ENCODE data around the gene FLCN. TPM values are rescaled to one million over a fixed set of nuclear protein-coding genes. Genes with fewer than 3 reads are reported as not detected.

Gene FLCN
- total and polyA plus RNA-seq, 2 of the 13 experiments (the other 11 are each of a cell fraction or from before 2014, with no cell fraction given) = 16.6 to 24.9 TPM

DNA sequence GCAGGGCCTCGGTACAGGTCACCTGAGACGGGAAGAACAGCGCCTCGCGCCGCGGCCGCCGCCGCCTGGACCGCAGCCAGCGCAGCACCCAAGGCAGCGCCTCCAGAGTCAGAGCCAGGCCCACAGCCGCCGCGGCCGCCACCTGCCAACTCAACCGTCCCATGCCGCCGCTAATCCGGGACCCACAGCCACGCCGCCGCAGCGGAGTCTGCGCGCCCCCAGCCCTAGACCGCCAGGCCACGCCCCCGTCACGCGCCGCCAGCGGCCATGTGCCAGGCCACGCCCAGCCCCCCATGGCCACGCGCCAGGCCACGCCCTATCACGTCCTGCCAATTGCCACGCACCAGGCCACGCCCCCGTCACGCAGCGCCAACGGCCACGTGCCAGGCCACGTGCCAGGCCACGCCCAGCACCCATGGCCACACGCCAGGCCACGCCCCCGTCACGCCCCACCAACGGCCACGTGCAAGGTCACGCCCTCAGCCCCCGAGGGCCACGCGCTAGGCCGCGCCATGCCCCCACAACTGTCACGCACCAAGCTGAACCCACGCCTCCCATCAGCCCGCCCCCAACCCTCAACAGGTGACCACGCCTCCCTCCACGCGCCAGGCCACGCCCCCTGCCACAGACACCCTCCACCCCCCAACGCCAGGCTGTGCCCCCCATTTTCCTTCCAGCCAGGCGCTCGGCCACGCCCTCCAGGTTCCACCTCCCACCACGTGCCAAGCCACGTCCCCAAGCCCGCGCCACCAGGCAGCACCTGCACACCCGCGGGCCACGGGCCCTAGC is 30.6 kb downstream of the FLCN start, which contains the start of gene PLD6 (continued):
- TF ChIP-seq IRX3 (CRISPR knock-in tag; IDR thresholded peaks at IDR 0.05; ENCODE audit: borderline replicate concordance, low read depth) = peak; percentile 25; the same call in 1 of the 2 replicates
- TF ChIP-seq CENPT (CRISPR knock-in tag; IDR thresholded peaks at IDR 0.05; ENCODE audit: low read depth) = peak; percentile 99
- TF ChIP-seq, protein P1, sequence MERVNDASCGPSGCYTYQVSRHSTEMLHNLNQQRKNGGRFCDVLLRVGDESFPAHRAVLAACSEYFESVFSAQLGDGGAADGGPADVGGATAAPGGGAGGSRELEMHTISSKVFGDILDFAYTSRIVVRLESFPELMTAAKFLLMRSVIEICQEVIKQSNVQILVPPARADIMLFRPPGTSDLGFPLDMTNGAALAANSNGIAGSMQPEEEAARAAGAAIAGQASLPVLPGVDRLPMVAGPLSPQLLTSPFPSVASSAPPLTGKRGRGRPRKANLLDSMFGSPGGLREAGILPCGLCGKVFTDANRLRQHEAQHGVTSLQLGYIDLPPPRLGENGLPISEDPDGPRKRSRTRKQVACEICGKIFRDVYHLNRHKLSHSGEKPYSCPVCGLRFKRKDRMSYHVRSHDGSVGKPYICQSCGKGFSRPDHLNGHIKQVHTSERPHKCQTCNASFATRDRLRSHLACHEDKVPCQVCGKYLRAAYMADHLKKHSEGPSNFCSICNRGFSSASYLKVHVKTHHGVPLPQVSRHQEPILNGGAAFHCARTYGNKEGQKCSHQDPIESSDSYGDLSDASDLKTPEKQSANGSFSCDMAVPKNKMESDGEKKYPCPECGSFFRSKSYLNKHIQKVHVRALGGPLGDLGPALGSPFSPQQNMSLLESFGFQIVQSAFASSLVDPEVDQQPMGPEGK (CRISPR knock-in tag; IDR thresholded peaks at IDR 0.05) = peak; percentile 94
- TF ChIP-seq HOXA7 (CRISPR knock-in tag; IDR thresholded peaks at IDR 0.05) = peak; percentile 82; the same call in 1 of the 2 replicates
- TF ChIP-seq MYNN (CRISPR knock-in tag; IDR thresholded peaks at IDR 0.05; ENCODE audit: low read depth) = no peak
- TF ChIP-seq, protein P2, sequence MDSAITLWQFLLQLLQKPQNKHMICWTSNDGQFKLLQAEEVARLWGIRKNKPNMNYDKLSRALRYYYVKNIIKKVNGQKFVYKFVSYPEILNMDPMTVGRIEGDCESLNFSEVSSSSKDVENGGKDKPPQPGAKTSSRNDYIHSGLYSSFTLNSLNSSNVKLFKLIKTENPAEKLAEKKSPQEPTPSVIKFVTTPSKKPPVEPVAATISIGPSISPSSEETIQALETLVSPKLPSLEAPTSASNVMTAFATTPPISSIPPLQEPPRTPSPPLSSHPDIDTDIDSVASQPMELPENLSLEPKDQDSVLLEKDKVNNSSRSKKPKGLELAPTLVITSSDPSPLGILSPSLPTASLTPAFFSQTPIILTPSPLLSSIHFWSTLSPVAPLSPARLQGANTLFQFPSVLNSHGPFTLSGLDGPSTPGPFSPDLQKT (CRISPR knock-in tag; IDR thresholded peaks at IDR 0.05; ENCODE audit: borderline replicate concordance) = no peak
- peak; percentile 96 for TF ChIP-seq SP1 (IDR thresholded peaks at IDR 0.05)
- TF ChIP-seq SP1 (CRISPR knock-in tag; IDR thresholded peaks at IDR 0.05) = peak; percentile 100
- TF ChIP-seq RCOR2 (CRISPR knock-in tag; IDR thresholded peaks at IDR 0.05) = no peak
- TF ChIP-seq, protein P3, sequence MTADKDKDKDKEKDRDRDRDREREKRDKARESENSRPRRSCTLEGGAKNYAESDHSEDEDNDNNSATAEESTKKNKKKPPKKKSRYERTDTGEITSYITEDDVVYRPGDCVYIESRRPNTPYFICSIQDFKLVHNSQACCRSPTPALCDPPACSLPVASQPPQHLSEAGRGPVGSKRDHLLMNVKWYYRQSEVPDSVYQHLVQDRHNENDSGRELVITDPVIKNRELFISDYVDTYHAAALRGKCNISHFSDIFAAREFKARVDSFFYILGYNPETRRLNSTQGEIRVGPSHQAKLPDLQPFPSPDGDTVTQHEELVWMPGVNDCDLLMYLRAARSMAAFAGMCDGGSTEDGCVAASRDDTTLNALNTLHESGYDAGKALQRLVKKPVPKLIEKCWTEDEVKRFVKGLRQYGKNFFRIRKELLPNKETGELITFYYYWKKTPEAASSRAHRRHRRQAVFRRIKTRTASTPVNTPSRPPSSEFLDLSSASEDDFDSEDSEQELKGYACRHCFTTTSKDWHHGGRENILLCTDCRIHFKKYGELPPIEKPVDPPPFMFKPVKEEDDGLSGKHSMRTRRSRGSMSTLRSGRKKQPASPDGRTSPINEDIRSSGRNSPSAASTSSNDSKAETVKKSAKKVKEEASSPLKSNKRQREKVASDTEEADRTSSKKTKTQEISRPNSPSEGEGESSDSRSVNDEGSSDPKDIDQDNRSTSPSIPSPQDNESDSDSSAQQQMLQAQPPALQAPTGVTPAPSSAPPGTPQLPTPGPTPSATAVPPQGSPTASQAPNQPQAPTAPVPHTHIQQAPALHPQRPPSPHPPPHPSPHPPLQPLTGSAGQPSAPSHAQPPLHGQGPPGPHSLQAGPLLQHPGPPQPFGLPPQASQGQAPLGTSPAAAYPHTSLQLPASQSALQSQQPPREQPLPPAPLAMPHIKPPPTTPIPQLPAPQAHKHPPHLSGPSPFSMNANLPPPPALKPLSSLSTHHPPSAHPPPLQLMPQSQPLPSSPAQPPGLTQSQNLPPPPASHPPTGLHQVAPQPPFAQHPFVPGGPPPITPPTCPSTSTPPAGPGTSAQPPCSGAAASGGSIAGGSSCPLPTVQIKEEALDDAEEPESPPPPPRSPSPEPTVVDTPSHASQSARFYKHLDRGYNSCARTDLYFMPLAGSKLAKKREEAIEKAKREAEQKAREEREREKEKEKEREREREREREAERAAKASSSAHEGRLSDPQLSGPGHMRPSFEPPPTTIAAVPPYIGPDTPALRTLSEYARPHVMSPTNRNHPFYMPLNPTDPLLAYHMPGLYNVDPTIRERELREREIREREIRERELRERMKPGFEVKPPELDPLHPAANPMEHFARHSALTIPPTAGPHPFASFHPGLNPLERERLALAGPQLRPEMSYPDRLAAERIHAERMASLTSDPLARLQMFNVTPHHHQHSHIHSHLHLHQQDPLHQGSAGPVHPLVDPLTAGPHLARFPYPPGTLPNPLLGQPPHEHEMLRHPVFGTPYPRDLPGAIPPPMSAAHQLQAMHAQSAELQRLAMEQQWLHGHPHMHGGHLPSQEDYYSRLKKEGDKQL (CRISPR knock-in tag; IDR thresholded peaks at IDR 0.05; ENCODE audit: low read depth) = peak; percentile 74; the same call in 1 of the 2 replicates
- no peak for TF ChIP-seq ELF3 (CRISPR knock-in tag; IDR thresholded peaks at IDR 0.05)
- no peak for TF ChIP-seq NFE2L1 (CRISPR knock-in tag; IDR thresholded peaks at IDR 0.05; ENCODE audit: borderline replicate concordance)
- no peak for TF ChIP-seq NCOA5 (CRISPR knock-in tag; IDR thresholded peaks at IDR 0.05)
- TF ChIP-seq SRSF1 (optimal IDR thresholded peaks at IDR 0.05; ENCODE audit: low read depth, low read length) = peak; percentile 28
- TF ChIP-seq ZNF616 (CRISPR knock-in tag; IDR thresholded peaks at IDR 0.05; ENCODE audit: low read depth) = peak; percentile 98
- TF ChIP-seq BORCS8-MEF2B (CRISPR knock-in tag; IDR thresholded peaks at IDR 0.05) = peak; percentile 90
- 0 out of 2 replicates have a peak, but pooled peaks have one; percentile 86 for TF ChIP-seq ZNF672 (CRISPR knock-in tag; IDR thresholded peaks at IDR 0.05)
- TF ChIP-seq NFYC (CRISPR knock-in tag; IDR thresholded peaks at IDR 0.05) = peak; percentile 57
- no peak; the same call in 1 of the 2 replicates for TF ChIP-seq GLI4 (CRISPR knock-in tag; IDR thresholded peaks at IDR 0.05; ENCODE audit: borderline replicate concordance)
- TF ChIP-seq FOSL1 (CRISPR knock-in tag; IDR thresholded peaks at IDR 0.05; ENCODE audit: borderline replicate concordance) = no peak
- TF ChIP-seq ZMYM2 (CRISPR knock-in tag; IDR thresholded peaks at IDR 0.05) = peak; percentile 60
